ENCODE measurements around the gene CYB561D1. TPM values are rescaled to one million over a fixed set of nuclear protein-coding genes. Genes with fewer than 3 reads are reported as not detected.

The CYB561D1 gene
- total RNA-seq, 1 donor from 2014 or later: 7.8 TPM

DNA sequence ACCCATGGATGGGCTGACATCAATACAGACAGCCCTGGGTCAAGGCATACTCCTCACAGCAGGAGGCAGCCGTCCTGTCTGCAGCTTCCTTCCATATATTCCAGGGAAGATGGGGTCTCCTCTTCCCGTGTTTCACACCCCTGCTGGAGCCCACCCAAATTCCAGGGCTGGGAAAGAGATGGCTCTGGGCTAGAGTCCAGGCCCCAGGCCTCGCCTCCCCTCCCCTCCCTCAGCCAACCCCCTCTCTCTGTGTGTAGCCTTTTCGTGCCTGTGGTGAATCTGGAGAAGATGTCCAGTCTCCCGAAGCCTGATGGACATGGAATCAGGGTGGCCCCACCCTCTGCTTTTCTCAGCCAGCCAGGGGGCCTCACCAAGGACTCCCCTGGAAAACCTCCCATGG lies 6.6 kb upstream of the CYB561D1 start:
- peaks cover 24% of the 10 kb centered on the region for H3K4me1 Mint-ChIP-seq
- peaks cover 9% of the 10 kb centered on the region for H3K27me3 Mint-ChIP-seq (ENCODE audit: low read depth)
- H3K36me3 Mint-ChIP-seq (ENCODE audit: low read depth): peaks cover 4% of the 10 kb centered on the region
- no peak for DNase-seq (ENCODE audit: low read depth, low spot score)
- peak overlapping the region; percentile 41 for H3K4me3 Mint-ChIP-seq
- no peaks in the 10 kb centered on the region for H3K9me3 Mint-ChIP-seq
- TF ChIP-seq, protein P1, sequence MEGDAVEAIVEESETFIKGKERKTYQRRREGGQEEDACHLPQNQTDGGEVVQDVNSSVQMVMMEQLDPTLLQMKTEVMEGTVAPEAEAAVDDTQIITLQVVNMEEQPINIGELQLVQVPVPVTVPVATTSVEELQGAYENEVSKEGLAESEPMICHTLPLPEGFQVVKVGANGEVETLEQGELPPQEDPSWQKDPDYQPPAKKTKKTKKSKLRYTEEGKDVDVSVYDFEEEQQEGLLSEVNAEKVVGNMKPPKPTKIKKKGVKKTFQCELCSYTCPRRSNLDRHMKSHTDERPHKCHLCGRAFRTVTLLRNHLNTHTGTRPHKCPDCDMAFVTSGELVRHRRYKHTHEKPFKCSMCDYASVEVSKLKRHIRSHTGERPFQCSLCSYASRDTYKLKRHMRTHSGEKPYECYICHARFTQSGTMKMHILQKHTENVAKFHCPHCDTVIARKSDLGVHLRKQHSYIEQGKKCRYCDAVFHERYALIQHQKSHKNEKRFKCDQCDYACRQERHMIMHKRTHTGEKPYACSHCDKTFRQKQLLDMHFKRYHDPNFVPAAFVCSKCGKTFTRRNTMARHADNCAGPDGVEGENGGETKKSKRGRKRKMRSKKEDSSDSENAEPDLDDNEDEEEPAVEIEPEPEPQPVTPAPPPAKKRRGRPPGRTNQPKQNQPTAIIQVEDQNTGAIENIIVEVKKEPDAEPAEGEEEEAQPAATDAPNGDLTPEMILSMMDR (conservative IDR thresholded peaks at IDR 0.05): no peak
- no peak overlapping the region for H3K27ac Mint-ChIP-seq (ENCODE audit: unreplicated experiment)

DNA sequence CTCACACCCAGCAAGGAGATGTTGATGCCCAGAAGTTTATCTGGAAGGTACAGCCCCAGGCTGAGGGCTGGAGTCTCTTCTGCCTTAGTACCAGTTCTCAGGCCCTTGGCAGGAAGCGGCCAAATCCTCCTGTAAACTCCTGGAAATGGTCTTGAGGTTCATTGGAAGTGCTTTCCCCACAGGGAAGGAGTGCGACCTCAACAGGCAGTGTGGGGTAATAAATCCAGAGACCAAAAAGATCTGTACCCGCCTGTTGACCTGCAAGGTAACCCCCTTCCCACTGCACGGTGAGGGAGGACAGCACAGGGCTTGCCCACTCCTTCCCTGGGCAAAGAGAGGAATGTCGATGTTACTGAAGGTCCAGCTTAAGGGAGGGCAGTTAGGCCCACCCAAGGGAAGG lies 5.7 kb upstream of the CYB561D1 start:
- no peak overlapping the region for H3K27ac Mint-ChIP-seq (ENCODE audit: unreplicated experiment)
- peaks cover 4% of the 10 kb centered on the region for H3K36me3 Mint-ChIP-seq (ENCODE audit: low read depth)
- H3K4me3 Mint-ChIP-seq: peak overlapping the region; percentile 41
- DNase-seq (ENCODE audit: low read depth, low spot score): no peak
- TF ChIP-seq, protein P1 (conservative IDR thresholded peaks at IDR 0.05): no peak
- H3K27me3 Mint-ChIP-seq (ENCODE audit: low read depth): peaks cover 4% of the 10 kb centered on the region
- H3K9me3 Mint-ChIP-seq: no peaks in the 10 kb centered on the region
- H3K4me1 Mint-ChIP-seq: peaks cover 19% of the 10 kb centered on the region

DNA sequence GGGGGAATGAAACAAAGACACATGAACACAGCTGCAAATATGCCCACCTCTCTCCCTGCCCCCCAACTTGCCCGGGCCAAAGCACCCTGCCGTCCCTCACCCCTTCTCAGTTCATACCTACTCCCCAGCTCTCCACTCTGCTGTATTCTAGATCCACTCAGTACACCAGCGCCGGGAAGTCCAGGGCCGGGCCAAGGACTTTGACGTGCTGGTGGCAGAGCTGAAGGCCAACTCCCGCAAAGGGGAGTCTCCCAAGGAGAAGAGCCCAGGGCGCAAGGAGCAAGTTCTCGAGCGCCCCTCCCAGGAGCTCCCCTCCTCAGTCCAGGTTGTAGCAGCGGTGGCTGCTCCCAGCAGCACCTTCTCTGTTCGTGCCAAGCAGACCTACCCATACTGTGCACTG lies 5.2 kb upstream of the CYB561D1 start:
- peaks cover 4% of the 10 kb centered on the region for H3K36me3 Mint-ChIP-seq (ENCODE audit: low read depth)

DNA sequence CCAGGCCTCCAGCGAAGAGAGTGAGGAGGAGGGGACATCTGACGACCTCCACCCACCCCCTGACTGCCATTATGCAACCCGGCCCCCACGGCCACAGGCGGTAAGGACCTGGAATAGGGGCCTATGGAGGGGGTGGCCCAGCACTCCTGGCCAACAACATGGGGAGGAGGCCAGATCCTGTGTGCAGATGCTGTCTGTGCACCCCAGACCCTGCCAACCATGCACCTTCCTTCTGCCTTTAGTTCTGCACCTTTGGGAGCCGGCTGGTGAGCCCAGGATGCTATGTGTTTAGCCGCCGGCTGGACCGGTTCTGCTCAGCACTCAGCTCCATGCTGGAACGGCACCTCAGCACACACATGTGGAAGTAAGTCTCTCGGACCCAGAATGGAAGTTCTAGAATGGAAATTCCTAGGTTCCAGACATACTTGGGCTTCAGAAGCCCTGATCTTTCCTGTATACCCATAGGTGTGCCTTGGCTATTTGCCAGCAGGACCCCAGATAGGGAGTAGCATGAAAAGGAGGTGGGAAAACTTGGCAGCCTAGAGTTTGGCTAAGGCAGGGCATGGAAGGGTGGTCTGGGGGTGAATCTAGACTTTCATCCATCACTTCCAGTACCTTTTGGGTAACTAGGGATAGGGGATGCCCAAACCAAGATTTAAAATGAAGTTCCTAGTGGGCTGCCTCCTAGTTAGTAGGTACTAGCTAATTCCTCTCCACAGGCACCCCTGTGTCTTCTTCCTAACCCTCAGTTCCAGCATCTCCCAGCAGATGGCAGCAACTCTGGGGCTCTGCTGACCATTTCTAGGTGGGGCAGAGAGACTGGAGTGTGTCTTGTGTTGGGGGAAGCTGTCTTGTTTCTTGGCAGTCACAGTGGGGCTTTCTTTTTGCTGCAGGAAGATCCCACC lies 3.6 kb upstream of the CYB561D1 start:
- H3K27me3 Mint-ChIP-seq (ENCODE audit: low read depth): no peaks in the 10 kb centered on the region
- peak overlapping the region; percentile 81 for H3K4me3 Mint-ChIP-seq
- H3K4me1 Mint-ChIP-seq: peaks cover 3% of the 10 kb centered on the region
- TF ChIP-seq, protein P1 (conservative IDR thresholded peaks at IDR 0.05): peak; percentile 81
- DNase-seq (ENCODE audit: low read depth, low spot score): peak; percentile 73
- H3K9me3 Mint-ChIP-seq: no peaks in the 10 kb centered on the region
- H3K27ac Mint-ChIP-seq (ENCODE audit: unreplicated experiment): no peak overlapping the region
- H3K36me3 Mint-ChIP-seq (ENCODE audit: low read depth): peaks cover 4% of the 10 kb centered on the region

More for the DNA sequence above, 5.2 kb upstream of the CYB561D1 start:
- no peak overlapping the region for H3K4me3 Mint-ChIP-seq
- no peak overlapping the region for H3K27ac Mint-ChIP-seq (ENCODE audit: unreplicated experiment)
- no peak for DNase-seq (ENCODE audit: low read depth, low spot score)
- no peaks in the 10 kb centered on the region for H3K27me3 Mint-ChIP-seq (ENCODE audit: low read depth)
- no peaks in the 10 kb centered on the region for H3K9me3 Mint-ChIP-seq
- peaks cover 14% of the 10 kb centered on the region for H3K4me1 Mint-ChIP-seq
- TF ChIP-seq, protein P1 (conservative IDR thresholded peaks at IDR 0.05): no peak

DNA sequence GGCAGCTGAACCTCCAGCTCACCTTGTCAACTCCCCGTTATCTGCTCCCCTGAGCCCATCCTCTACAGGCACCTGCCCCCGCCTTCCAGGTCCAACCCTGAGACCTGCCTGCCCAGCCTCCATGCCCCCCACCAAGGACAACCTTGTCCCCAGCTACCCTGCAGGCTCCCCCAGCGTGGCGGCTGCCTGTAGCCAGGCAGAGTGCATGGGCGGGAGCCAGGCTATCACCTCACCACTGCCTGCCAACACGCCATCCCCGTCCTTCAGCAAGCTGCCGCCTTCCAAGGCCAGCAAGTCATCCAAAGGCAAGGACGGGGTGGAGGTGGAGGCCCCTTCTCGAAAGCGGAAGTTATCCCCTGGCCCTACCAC lies 3.0 kb upstream of the CYB561D1 start:
- H3K36me3 Mint-ChIP-seq (ENCODE audit: low read depth): peaks cover 4% of the 10 kb centered on the region
- no peaks in the 10 kb centered on the region for H3K27me3 Mint-ChIP-seq (ENCODE audit: low read depth)
- no peak for DNase-seq (ENCODE audit: low read depth, low spot score)
- H3K4me3 Mint-ChIP-seq: peak overlapping the region; percentile 81
- TF ChIP-seq, protein P1 (conservative IDR thresholded peaks at IDR 0.05): no peak
- no peaks in the 10 kb centered on the region for H3K9me3 Mint-ChIP-seq
- H3K4me1 Mint-ChIP-seq: no peaks in the 10 kb centered on the region
- H3K27ac Mint-ChIP-seq (ENCODE audit: unreplicated experiment): no peak overlapping the region

All from neural crest cell (in vitro differentiated cells).